Astrocyte (in vitro differentiated cells and primary cell): ENCODE results near the gene HJURP. TPM values are rescaled to one million over a fixed set of nuclear protein-coding genes. Genes with fewer than 3 reads are reported as not detected.

Experiments
- DNase-seq: peaks from one replicate; pipeline ENCODE4 v3.0.0-alpha.2; 2010; ENCODE audit warnings: low read depth
- FAIRE-seq: peaks from 2 replicates; lab custom pipeline; 2011; peaks lifted over from hg19 to GRCh38; lab: Jason Lieb, UNC
- H2AFZ ChIP-seq: 2 replicates; pipeline ENCODE4 v1.6.0; 2012; ENCODE audit warnings: low read depth, low read length, inconsistent platforms
- H3K27ac ChIP-seq: 2 replicates; pipeline ENCODE4 v1.5.1; 2011; ENCODE audit warnings: low read depth, low read length, inconsistent platforms
- H3K27me3 ChIP-seq: 2 replicates; pipeline ENCODE4 v1.6.0; 2011; ENCODE audit warnings: low read length, inconsistent platforms; ENCODE audit not compliant: insufficient read depth
- H3K36me3 ChIP-seq: 2 replicates; pipeline ENCODE4 v1.5.1; 2011; ENCODE audit warnings: low read length, inconsistent platforms; ENCODE audit not compliant: insufficient read depth
- H3K4me1 ChIP-seq: 2 replicates; pipeline ENCODE4 v1.5.1; 2011; ENCODE audit warnings: low read length, inconsistent platforms; ENCODE audit not compliant: insufficient read depth
- H3K4me2 ChIP-seq: 2 replicates; pipeline ENCODE4 v1.6.0; 2012; ENCODE audit warnings: low read length, inconsistent platforms
- H3K4me3 ChIP-seq: 2 replicates; pipeline ENCODE4 v1.5.1; 2011; ENCODE audit warnings: low read depth, mild to moderate bottlenecking, low read length, inconsistent platforms; ENCODE audit not compliant: insufficient read depth
- H3K79me2 ChIP-seq: 2 replicates; pipeline ENCODE4 v1.6.0; 2012; ENCODE audit warnings: mild to moderate bottlenecking, low read length, inconsistent platforms; ENCODE audit not compliant: insufficient read depth
- H3K9ac ChIP-seq: 2 replicates; pipeline ENCODE4 v1.6.0; 2012; ENCODE audit warnings: mild to moderate bottlenecking, low read length, inconsistent platforms
- H3K9me3 ChIP-seq: 2 replicates; pipeline ENCODE4 v1.5.1; 2012; ENCODE audit warnings: low read depth, mild to moderate bottlenecking, low read length, inconsistent platforms; ENCODE audit not compliant: insufficient read depth
- H4K20me1 ChIP-seq: 2 replicates; pipeline ENCODE4 v1.6.0; 2012; ENCODE audit warnings: low read length, inconsistent platforms; ENCODE audit not compliant: insufficient read depth
- H3K27ac Mint-ChIP-seq: one replicate; pipeline ENCODE4 v1.8.0; 2021; ENCODE audit warnings: mild to moderate bottlenecking, mixed read lengths; ENCODE audit not compliant: unreplicated experiment
- H3K27me3 Mint-ChIP-seq: one replicate; pipeline ENCODE4 v1.8.0; 2021; ENCODE audit warnings: low read depth, mixed read lengths; ENCODE audit not compliant: unreplicated experiment
- H3K36me3 Mint-ChIP-seq: one replicate; pipeline ENCODE4 v1.8.0; 2021; ENCODE audit warnings: low read depth, mixed read lengths; ENCODE audit not compliant: unreplicated experiment
- H3K4me1 Mint-ChIP-seq: one replicate; pipeline ENCODE4 v1.8.0; 2021; ENCODE audit warnings: low read depth, mixed read lengths; ENCODE audit not compliant: unreplicated experiment
- H3K4me3 Mint-ChIP-seq: one replicate; pipeline ENCODE4 v1.8.0; 2021; ENCODE audit warnings: mild to moderate bottlenecking, moderate library complexity, mixed read lengths; ENCODE audit not compliant: unreplicated experiment
- H3K9me3 Mint-ChIP-seq: one replicate; pipeline ENCODE4 v1.8.0; 2021; ENCODE audit warnings: mild to moderate bottlenecking, mixed read lengths; ENCODE audit not compliant: unreplicated experiment
- EZH2 ChIP-seq: IDR thresholded peaks from 2 replicates; pipeline ENCODE4 v1.6.1; 2012; ENCODE audit warnings: mild to moderate bottlenecking, low read length, inconsistent platforms; ENCODE audit not compliant: insufficient read depth
- total RNA-seq: library from RNA; stranded (reverse); gene quantifications from 2 replicates; pipeline ENCODE4 v1.2.1, GENCODE V29; 2021
- TF ChIP-seq, protein P1 (sequence below): IDR thresholded peaks from 2 replicates; pipeline ENCODE4 v1.5.1; 2011; ENCODE audit warnings: low read depth, mild to moderate bottlenecking, inconsistent platforms, low read length, moderate library complexity; ENCODE audit not compliant: insufficient read depth

HJURP gene
- total RNA-seq, 1 donor from 2014 or later: 5.9 TPM

- H3K4me1 Mint-ChIP-seq: peaks cover 4% of the 10 kb centered on the region
- H3K4me3 Mint-ChIP-seq: peak overlapping the region; percentile 99
- Histone ChIP-seq H3K36me3 (peaks cover 6% of the 10 kb centered on the region), H3K4me1 (peaks cover 8% of the 10 kb centered on the region), H3K4me2 (peak overlapping the region; percentile 93), H3K27ac (peak overlapping the region; percentile 67), H3K27me3 (no peaks in the 10 kb centered on the region), H3K4me3 (peak overlapping the region; percentile 77), H3K79me2 (peaks cover 55% of the 10 kb centered on the region), H3K9ac (peak overlapping the region; percentile 87), H4K20me1 (no peaks in the 10 kb centered on the region), H2AFZ (peak overlapping the region; percentile 85), H3K9me3 (no peaks in the 10 kb centered on the region)
- FAIRE-seq (no peak), DNase-seq (no peak)
- TF ChIP-seq EZH2: no peak
- TF ChIP-seq, protein P1, sequence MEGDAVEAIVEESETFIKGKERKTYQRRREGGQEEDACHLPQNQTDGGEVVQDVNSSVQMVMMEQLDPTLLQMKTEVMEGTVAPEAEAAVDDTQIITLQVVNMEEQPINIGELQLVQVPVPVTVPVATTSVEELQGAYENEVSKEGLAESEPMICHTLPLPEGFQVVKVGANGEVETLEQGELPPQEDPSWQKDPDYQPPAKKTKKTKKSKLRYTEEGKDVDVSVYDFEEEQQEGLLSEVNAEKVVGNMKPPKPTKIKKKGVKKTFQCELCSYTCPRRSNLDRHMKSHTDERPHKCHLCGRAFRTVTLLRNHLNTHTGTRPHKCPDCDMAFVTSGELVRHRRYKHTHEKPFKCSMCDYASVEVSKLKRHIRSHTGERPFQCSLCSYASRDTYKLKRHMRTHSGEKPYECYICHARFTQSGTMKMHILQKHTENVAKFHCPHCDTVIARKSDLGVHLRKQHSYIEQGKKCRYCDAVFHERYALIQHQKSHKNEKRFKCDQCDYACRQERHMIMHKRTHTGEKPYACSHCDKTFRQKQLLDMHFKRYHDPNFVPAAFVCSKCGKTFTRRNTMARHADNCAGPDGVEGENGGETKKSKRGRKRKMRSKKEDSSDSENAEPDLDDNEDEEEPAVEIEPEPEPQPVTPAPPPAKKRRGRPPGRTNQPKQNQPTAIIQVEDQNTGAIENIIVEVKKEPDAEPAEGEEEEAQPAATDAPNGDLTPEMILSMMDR: no peak
- H3K27ac Mint-ChIP-seq: peak overlapping the region; percentile 91
- no peaks in the 10 kb centered on the region for H3K9me3 Mint-ChIP-seq
- no peaks in the 10 kb centered on the region for H3K27me3 Mint-ChIP-seq
- H3K36me3 Mint-ChIP-seq: no peaks in the 10 kb centered on the region
Measured at GRCh38 chr2:233853883-233854240, 473 bp downstream of the HJURP start.

GRCh38 chr2:233853353-233853752 is 982 bp downstream of the HJURP start:
- no peak for FAIRE-seq
- Histone ChIP-seq H3K27ac (peak overlapping the region; percentile 67), H3K79me2 (peaks cover 60% of the 10 kb centered on the region)

DNA sequence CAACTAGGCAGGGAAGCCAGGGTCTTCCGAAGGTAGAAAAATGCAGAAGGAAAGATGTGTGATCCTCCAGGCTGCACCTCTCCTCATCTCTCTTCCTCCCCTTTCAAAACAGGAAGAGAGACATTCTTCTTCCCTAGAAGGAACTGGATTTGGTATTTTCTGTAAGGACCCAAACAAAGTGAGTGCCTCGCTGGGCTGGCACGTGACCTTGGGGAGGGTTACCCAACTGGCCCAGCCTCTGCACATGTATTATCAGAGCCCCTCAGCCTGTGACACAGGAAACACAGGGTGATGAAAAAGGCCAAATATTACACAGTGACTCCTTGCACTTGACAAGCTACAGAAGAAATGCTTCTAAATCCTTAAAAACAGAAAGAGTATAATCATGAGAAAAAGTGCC is 2.3 kb downstream of the HJURP start:
- no peak overlapping the region for H3K27ac ChIP-seq

More at GRCh38 chr2:233853353-233853752, 982 bp downstream of the HJURP start:
- H3K4me3 Mint-ChIP-seq: peak overlapping the region; percentile 99
- no peak overlapping the region for H3K27ac Mint-ChIP-seq
- H3K36me3 Mint-ChIP-seq: peaks cover 2% of the 10 kb centered on the region
- TF ChIP-seq, protein P1: no peak
- no peak for TF ChIP-seq EZH2
- H3K9me3 ChIP-seq: no peaks in the 10 kb centered on the region
- H3K4me3 ChIP-seq: peak overlapping the region; percentile 77
- no peaks in the 10 kb centered on the region for H3K27me3 ChIP-seq
- no peak for DNase-seq
- H3K4me1 Mint-ChIP-seq: peaks cover 4% of the 10 kb centered on the region
- peak overlapping the region; percentile 93 for H3K4me2 ChIP-seq
- peaks cover 8% of the 10 kb centered on the region for H3K36me3 ChIP-seq
- no peaks in the 10 kb centered on the region for H3K9me3 Mint-ChIP-seq
- peak overlapping the region; percentile 87 for H3K9ac ChIP-seq
- H3K27me3 Mint-ChIP-seq: no peaks in the 10 kb centered on the region
- H3K4me1 ChIP-seq: peaks cover 8% of the 10 kb centered on the region
- H2AFZ ChIP-seq: peak overlapping the region; percentile 85
- H4K20me1 ChIP-seq: no peaks in the 10 kb centered on the region

More for the DNA sequence above, 2.3 kb downstream of the HJURP start:
- peaks cover 2% of the 10 kb centered on the region for H3K36me3 Mint-ChIP-seq
- peaks cover 4% of the 10 kb centered on the region for H3K4me1 Mint-ChIP-seq
- Histone ChIP-seq H3K4me3 (peak overlapping the region; percentile 77), H3K4me1 (peaks cover 8% of the 10 kb centered on the region), H3K79me2 (peaks cover 73% of the 10 kb centered on the region), H3K4me2 (peak overlapping the region; percentile 93), H3K9ac (peak overlapping the region; percentile 87), H4K20me1 (no peaks in the 10 kb centered on the region), H3K36me3 (peaks cover 8% of the 10 kb centered on the region), H3K9me3 (no peaks in the 10 kb centered on the region), H3K27me3 (no peaks in the 10 kb centered on the region), H2AFZ (peak overlapping the region; percentile 43)
- no peak for TF ChIP-seq EZH2
- TF ChIP-seq, protein P1: no peak
- H3K9me3 Mint-ChIP-seq: no peaks in the 10 kb centered on the region
- no peak for DNase-seq
- FAIRE-seq: no peak
- H3K27me3 Mint-ChIP-seq: no peaks in the 10 kb centered on the region
- H3K27ac Mint-ChIP-seq: no peak overlapping the region
- H3K4me3 Mint-ChIP-seq: no peak overlapping the region
